ENCODE data around the gene SLC25A19. TPM values are rescaled to one million over a fixed set of nuclear protein-coding genes. Genes with fewer than 3 reads are reported as not detected.

Gene SLC25A19
- total and polyA plus RNA-seq, 2 of the 8 experiments (the other 6 are each of a cell fraction or from before 2014, with no cell fraction given): 28.6 to 32.6 TPM

DNA sequence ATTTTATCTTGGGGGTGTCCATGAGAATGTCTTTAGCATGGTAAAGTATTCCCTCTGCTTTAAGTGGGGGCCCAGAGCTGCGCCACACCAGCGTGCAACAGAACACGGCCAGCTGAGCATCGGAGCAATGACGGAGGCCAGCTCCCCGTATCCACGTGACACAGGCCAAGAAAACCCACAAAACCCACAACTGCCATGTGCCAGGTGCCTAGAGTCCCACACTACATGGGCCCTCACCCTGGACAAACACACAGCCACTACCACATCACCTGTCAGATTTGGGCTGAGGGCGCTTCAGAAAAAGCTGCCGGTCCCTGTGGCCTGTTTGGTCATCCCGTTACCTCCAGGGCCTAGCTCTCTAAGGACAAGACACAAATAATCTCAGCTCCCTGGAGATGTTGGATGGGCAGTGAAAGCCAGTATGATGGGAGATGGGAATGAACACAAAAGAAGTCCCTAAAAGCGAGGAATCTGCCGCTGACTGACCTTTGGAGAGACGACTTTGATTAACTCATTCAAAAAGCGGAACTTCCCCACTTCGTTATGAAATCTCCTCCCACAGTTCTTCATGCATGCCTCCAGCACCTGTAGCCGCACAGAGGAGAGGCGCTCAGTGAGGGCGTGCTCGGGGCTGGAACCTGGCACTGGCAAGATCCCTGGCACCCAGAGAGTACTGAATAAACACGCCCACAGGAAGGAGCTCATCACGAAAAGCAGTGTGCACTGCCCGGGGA is 44.9 kb downstream of the SLC25A19 start (continued):
- TF ChIP-seq SUZ12 (IDR thresholded peaks at IDR 0.05; ENCODE audit: low read length): no peak
- TF ChIP-seq SP4 (IDR thresholded peaks at IDR 0.05; ENCODE audit: low read length): no peak
- TF ChIP-seq, protein P1, sequence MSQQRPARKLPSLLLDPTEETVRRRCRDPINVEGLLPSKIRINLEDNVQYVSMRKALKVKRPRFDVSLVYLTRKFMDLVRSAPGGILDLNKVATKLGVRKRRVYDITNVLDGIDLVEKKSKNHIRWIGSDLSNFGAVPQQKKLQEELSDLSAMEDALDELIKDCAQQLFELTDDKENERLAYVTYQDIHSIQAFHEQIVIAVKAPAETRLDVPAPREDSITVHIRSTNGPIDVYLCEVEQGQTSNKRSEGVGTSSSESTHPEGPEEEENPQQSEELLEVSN (IDR thresholded peaks at IDR 0.05): no peak
- no peak for TF ChIP-seq POLR2A (IDR thresholded peaks at IDR 0.05; ENCODE audit: control extremely low read depth in 1 of 2, low read depth in 2 of 2, low read length in 2 of 2)
- no peak for TF ChIP-seq ZNF274 (IDR thresholded peaks at IDR 0.05; ENCODE audit: borderline replicate concordance, extremely low read depth, low read length)
- TF ChIP-seq JUND (IDR thresholded peaks at IDR 0.05; ENCODE audit: low read length): no peak
